Fibroblast of the aortic adventitia (primary cell): ENCODE results near the gene HEATR5A. TPM values are rescaled to one million over a fixed set of nuclear protein-coding genes. Genes with fewer than 3 reads are reported as not detected.
"Not testable (repeated sequence)": the region's sequence is repeated elsewhere in the genome, so short reads cannot be mapped to it uniquely, and the experiment has no call there.

Experiments
- DNase-seq: peaks from one replicate; pipeline ENCODE4 v3.0.0-alpha.2; 2010; ENCODE audit warnings: low read depth
- H3K4me3 ChIP-seq: 2 replicates; pipeline ENCODE4 v1.5.1; 2011; ENCODE audit warnings: low read depth, mild to moderate bottlenecking, control low read depth, low read length, moderate library complexity
- total RNA-seq: library from RNA; depleted of rRNA; stranded (reverse); fragments of >200 nt; gene quantifications from 2 replicates; pipeline ENCODE4 v1.2.3, GENCODE V29; 2012; ENCODE audit warnings: low replicate concordance
- TF ChIP-seq, protein P1 (sequence below): IDR thresholded peaks from 2 replicates; pipeline ENCODE4 v1.5.1; 2011; ENCODE audit warnings: mild to moderate bottlenecking, low read length, control low read depth, inconsistent platforms; ENCODE audit not compliant: insufficient read depth

HEATR5A gene
- total RNA-seq, 1 donor: 52.4 TPM

DNA sequence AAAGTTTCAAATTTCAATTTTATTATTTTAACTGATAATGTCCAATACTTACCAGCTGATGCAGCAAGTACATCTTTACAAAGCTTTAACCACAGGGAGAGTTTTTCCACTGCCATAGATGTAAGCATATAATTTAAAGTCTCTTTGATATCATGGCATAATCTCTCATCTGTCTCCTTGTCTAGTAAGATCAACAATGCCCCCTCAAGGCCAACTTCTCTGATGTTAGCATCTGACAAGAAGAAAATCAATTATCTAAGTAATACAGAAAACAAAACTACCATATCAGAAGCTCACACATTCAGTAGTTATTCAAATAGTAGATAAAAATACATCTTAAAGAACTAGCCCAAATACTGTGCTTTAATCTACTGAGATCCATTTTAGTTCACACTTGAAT, 94.2 kb downstream of the HEATR5A start:
- DNase-seq: peak; percentile 42

DNA sequence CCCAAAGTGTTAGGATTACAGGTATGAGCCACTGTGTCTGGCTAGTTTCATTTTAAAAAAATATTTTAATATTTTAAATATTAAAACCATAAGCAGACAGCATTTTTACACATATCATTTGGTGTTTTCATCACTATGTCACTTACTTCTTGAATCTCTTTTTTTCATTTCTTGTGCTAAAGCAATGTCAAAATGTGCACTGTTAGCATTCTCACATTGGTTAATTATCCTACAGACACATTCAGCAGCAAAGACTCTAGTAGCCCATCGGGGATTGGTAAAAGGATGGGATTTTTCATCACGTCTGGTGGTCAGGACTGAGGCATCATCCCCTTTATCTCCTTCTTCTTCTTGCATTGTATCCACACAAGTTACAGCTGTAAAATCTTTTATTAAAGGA, 96.9 kb downstream of the HEATR5A start:
- no peak for DNase-seq
- H3K4me3 ChIP-seq: no peak overlapping the region
- TF ChIP-seq, protein P1, sequence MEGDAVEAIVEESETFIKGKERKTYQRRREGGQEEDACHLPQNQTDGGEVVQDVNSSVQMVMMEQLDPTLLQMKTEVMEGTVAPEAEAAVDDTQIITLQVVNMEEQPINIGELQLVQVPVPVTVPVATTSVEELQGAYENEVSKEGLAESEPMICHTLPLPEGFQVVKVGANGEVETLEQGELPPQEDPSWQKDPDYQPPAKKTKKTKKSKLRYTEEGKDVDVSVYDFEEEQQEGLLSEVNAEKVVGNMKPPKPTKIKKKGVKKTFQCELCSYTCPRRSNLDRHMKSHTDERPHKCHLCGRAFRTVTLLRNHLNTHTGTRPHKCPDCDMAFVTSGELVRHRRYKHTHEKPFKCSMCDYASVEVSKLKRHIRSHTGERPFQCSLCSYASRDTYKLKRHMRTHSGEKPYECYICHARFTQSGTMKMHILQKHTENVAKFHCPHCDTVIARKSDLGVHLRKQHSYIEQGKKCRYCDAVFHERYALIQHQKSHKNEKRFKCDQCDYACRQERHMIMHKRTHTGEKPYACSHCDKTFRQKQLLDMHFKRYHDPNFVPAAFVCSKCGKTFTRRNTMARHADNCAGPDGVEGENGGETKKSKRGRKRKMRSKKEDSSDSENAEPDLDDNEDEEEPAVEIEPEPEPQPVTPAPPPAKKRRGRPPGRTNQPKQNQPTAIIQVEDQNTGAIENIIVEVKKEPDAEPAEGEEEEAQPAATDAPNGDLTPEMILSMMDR: no peak

More for the DNA sequence above, 94.2 kb downstream of the HEATR5A start:
- H3K4me3 ChIP-seq: no peak overlapping the region
- TF ChIP-seq, protein P1: no peak

DNA sequence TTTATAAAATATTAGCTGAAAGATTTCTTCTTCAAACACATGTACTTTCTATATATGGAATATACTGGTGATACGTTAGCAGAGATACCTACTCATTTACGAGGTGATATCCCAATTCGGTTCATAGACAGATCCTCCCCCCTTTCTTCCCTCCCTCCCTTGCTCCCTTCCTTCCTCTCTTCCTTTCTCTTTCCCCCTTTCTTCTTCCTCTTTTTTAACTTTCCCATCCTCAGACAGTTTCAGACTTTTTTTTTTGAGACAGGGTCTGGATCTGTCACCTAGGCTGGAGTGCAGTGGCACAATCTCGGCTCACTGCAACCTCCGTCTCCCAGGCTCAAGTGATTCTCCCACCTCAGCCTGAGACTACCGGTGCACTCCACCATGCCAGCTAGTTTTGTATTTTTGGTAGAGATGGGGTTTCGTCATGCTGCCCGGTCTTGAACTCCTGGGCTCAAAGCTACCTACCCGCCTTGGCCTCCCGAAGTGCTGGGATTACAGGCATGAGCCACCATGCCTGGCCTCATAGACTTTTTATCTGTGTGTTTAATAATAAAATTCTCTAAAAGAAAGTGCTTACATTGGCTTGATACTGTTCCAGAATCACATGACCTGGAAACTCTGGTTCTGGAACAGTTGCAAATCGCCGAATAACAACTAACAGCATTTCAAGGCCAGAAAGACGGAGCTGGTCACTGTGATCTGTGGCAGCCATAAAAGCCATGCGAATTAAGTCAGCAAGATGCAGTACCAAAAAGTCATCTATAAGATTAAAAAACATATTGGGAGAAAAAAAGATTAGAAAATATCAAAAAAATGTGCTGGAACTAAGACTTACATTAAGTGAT, 99.2 kb downstream of the HEATR5A start:
- TF ChIP-seq, protein P1: no peak
- no peak overlapping the region for H3K4me3 ChIP-seq
- DNase-seq: no peak

DNA sequence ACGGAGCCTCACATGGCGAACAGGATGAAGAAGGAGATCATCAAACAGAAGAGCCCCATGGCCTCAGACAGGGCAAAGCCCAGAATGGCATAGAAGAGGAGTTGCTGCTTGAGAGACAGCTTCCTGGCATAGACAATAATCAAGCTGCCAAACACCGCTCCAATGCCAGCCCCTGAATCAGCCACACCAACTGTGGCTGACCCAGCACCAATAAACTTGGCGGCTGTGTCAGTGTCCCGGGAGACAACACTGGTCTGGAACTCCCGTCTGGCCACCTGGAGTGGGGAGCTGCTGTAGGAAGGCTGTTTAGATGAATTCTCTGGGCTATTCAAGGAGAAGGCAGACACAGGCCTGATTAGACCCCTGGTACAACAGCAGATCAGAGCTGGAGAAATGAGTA, 100.1 kb downstream of the HEATR5A start:
- no peak overlapping the region for H3K4me3 ChIP-seq
- no peak for DNase-seq
- TF ChIP-seq, protein P1: no peak

DNA sequence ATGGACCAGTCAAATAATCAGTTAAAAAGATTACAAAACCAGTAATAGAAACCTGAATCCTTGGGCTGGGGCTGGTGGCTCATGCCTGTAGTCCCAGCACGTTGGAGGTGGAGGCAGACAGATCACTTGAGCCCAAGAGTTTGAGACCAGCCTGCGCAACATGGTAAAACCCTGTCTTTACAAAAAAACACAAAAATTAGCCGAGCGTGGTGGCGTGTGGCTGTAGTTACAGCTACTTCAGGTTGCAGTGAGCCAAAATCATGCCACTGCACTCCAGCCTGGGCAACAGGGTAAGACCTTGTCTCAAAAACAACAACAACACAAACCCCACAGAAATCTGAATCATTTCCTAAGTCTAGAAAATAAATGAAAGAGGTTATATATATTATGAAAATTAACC, 100.6 kb downstream of the HEATR5A start:
- DNase-seq: no peak
- no peak overlapping the region for H3K4me3 ChIP-seq
- TF ChIP-seq, protein P1: no peak

GRCh38 chr14:31312934-31313333, 107.4 kb downstream of the HEATR5A start:
- DNase-seq: no peak
- TF ChIP-seq, protein P1: no peak
- no peak overlapping the region for H3K4me3 ChIP-seq

DNA sequence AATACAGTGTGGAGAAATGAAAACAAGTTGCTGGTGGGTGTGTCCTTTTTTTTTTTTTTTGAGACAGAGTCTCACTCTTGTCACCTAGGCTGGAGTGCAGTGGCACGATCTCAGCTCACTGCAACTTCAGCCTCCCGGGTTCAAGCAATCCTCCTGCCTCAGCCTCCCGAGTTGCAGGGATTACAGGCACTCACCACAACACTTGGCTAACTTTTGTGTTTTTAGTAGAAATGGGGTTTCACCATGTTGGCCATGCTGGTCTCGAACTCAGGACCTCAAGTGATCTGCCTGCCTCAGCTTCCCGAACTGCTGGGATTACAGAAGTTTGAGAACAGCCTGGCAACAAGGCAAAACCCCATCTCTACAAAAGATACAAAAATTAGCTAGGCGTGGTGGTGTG, 108.0 kb downstream of the HEATR5A start:
- not testable (repeated sequence) for DNase-seq, H3K4me3 ChIP-seq
